Measurements from ENCODE around the gene OR52E4.

Gene OR52E4

GRCh38 chr11:5880329-5880728 lies at the start of gene OR52E4:
Gene OR52E4, plus strand, starts transcription at chr11:5880629. Its CDS starts 3,664 bp downstream, at chr11:5884293.
- H3K4me1 Mint-ChIP-seq = peaks cover 2% of the 10 kb centered on the region
- H3K9me3 Mint-ChIP-seq = no peaks in the 10 kb centered on the region
- ATAC-seq (ENCODE audit: low read depth) (no peak), DNase-seq (ENCODE audit: low spot score in 2 of 2) (no peak)
- H3K27me3 Mint-ChIP-seq = no peaks in the 10 kb centered on the region
- no peak within 1 kb of the TSS for H3K27ac Mint-ChIP-seq
- H3K4me3 Mint-ChIP-seq = no peak within 1 kb of the TSS
- H3K36me3 Mint-ChIP-seq = no peaks in the 10 kb centered on the region

- Mint-ChIP-seq H3K27ac (no peak overlapping the region), H3K9me3 (peaks cover 3% of the 10 kb centered on the region), H3K27me3 (peaks cover 2% of the 10 kb centered on the region), H3K4me3 (no peak overlapping the region), H3K4me1 (no peaks in the 10 kb centered on the region), H3K36me3 (no peaks in the 10 kb centered on the region)
- DNase-seq (ENCODE audit: low spot score in 2 of 2) (no peak), ATAC-seq (ENCODE audit: low read depth) (no peak)
Observed at GRCh38 chr11:5831196-5831829, 49.1 kb upstream of the OR52E4 start.

- Mint-ChIP-seq H3K36me3 (no peaks in the 10 kb centered on the region), H3K27ac (no peak overlapping the region), H3K27me3 (peaks cover 5% of the 10 kb centered on the region), H3K4me1 (no peaks in the 10 kb centered on the region), H3K9me3 (peaks cover 4% of the 10 kb centered on the region), H3K4me3 (no peak overlapping the region)
- DNase-seq (ENCODE audit: low spot score in 2 of 2) = no peak
- no peak for ATAC-seq (ENCODE audit: low read depth)
Observed at GRCh38 chr11:5833446-5833845, 47.0 kb upstream of the OR52E4 start.

- peaks cover 4% of the 10 kb centered on the region for H3K9me3 Mint-ChIP-seq
- DNase-seq (ENCODE audit: low spot score in 2 of 2) = no peak
- no peak overlapping the region for H3K27ac Mint-ChIP-seq
- no peaks in the 10 kb centered on the region for H3K36me3 Mint-ChIP-seq
- H3K4me1 Mint-ChIP-seq = no peaks in the 10 kb centered on the region
- no peak overlapping the region for H3K4me3 Mint-ChIP-seq
- ATAC-seq (ENCODE audit: low read depth) = no peak
- peaks cover 13% of the 10 kb centered on the region for H3K27me3 Mint-ChIP-seq
Observed at GRCh38 chr11:5837695-5838094, 42.7 kb upstream of the OR52E4 start.

- no peak for ATAC-seq (ENCODE audit: low read depth)
- H3K4me1 Mint-ChIP-seq = no peaks in the 10 kb centered on the region
- no peak within 1 kb of the TSS for H3K4me3 Mint-ChIP-seq
- no peak within 1 kb of the TSS for H3K27ac Mint-ChIP-seq
- peaks cover 13% of the 10 kb centered on the region for H3K27me3 Mint-ChIP-seq
- H3K9me3 Mint-ChIP-seq = peaks cover 4% of the 10 kb centered on the region
- H3K36me3 Mint-ChIP-seq = no peaks in the 10 kb centered on the region
- no peak for DNase-seq (ENCODE audit: low spot score in 2 of 2)
Observed at GRCh38 chr11:5841797-5842196, 38.6 kb upstream of the OR52E4 start, which contains the start of gene OR52E6. Gene OR52E6, minus strand, starts transcription at chr11:5841897. Its CDS starts 0 bp downstream, at chr11:5841897.

- no peak for ATAC-seq (ENCODE audit: low read depth)
- Mint-ChIP-seq H3K9me3 (no peaks in the 10 kb centered on the region), H3K4me1 (no peaks in the 10 kb centered on the region), H3K27me3 (no peaks in the 10 kb centered on the region), H3K4me3 (no peak overlapping the region), H3K27ac (no peak overlapping the region), H3K36me3 (no peaks in the 10 kb centered on the region)
- no peak for DNase-seq (ENCODE audit: low spot score in 2 of 2)
Observed at GRCh38 chr11:5846701-5847100, 33.7 kb upstream of the OR52E4 start.

GRCh38 chr11:5847711-5848110 lies 32.7 kb upstream of the OR52E4 start:
- H3K27ac Mint-ChIP-seq = no peak overlapping the region
- no peak overlapping the region for H3K4me3 Mint-ChIP-seq
- H3K36me3 Mint-ChIP-seq = no peaks in the 10 kb centered on the region
- ATAC-seq (ENCODE audit: low read depth) (no peak), DNase-seq (ENCODE audit: low spot score in 2 of 2) (no peak)
- no peaks in the 10 kb centered on the region for H3K4me1 Mint-ChIP-seq
- no peaks in the 10 kb centered on the region for H3K9me3 Mint-ChIP-seq
- no peaks in the 10 kb centered on the region for H3K27me3 Mint-ChIP-seq

- H3K4me3 Mint-ChIP-seq = no peak overlapping the region
Observed at GRCh38 chr11:5851002-5851401, 29.4 kb upstream of the OR52E4 start.

GRCh38 chr11:5857590-5857989 lies 22.8 kb upstream of the OR52E4 start, which contains the start of gene OR52E8:
Gene OR52E8, minus strand, starts transcription at chr11:5857690. Its CDS starts 0 bp downstream, at chr11:5857690.
- H3K27me3 Mint-ChIP-seq = peaks cover 12% of the 10 kb centered on the region

More at GRCh38 chr11:5851002-5851401, 29.4 kb upstream of the OR52E4 start:
- no peak overlapping the region for H3K27ac Mint-ChIP-seq
- no peak for DNase-seq (ENCODE audit: low spot score in 2 of 2)
- H3K36me3 Mint-ChIP-seq = no peaks in the 10 kb centered on the region
- H3K27me3 Mint-ChIP-seq = peaks cover 6% of the 10 kb centered on the region
- peaks cover 1% of the 10 kb centered on the region for H3K9me3 Mint-ChIP-seq
- no peak for ATAC-seq (ENCODE audit: low read depth)
- no peaks in the 10 kb centered on the region for H3K4me1 Mint-ChIP-seq

GRCh38 chr11:5865826-5866225 lies 14.6 kb upstream of the OR52E4 start:
- Mint-ChIP-seq H3K36me3 (no peaks in the 10 kb centered on the region), H3K27me3 (peaks cover 1% of the 10 kb centered on the region), H3K4me3 (no peak overlapping the region), H3K27ac (no peak overlapping the region), H3K4me1 (no peaks in the 10 kb centered on the region), H3K9me3 (peaks cover 3% of the 10 kb centered on the region)
- DNase-seq (ENCODE audit: low spot score in 2 of 2) (no peak), ATAC-seq (ENCODE audit: low read depth) (no peak)

More at GRCh38 chr11:5857590-5857989, 22.8 kb upstream of the OR52E4 start, which contains the start of gene OR52E8:
- Mint-ChIP-seq H3K9me3 (peaks cover 1% of the 10 kb centered on the region), H3K27ac (no peak within 1 kb of the TSS), H3K4me3 (no peak within 1 kb of the TSS), H3K36me3 (no peaks in the 10 kb centered on the region), H3K4me1 (no peaks in the 10 kb centered on the region)
- ATAC-seq (ENCODE audit: low read depth) (no peak), DNase-seq (ENCODE audit: low spot score in 2 of 2) (no peak)

GRCh38 chr11:5878564-5878963 lies 1.9 kb upstream of the OR52E4 start:
- Mint-ChIP-seq H3K36me3 (no peaks in the 10 kb centered on the region), H3K4me1 (peaks cover 2% of the 10 kb centered on the region), H3K27me3 (peaks cover 3% of the 10 kb centered on the region), H3K4me3 (no peak overlapping the region), H3K27ac (no peak overlapping the region), H3K9me3 (peaks cover 3% of the 10 kb centered on the region)
- DNase-seq (ENCODE audit: low spot score in 2 of 2) = no peak
- ATAC-seq (ENCODE audit: low read depth) = no peak

GRCh38 chr11:5881756-5882155 lies 1.3 kb downstream of the OR52E4 start:
- H3K9me3 Mint-ChIP-seq = no peaks in the 10 kb centered on the region

GRCh38 chr11:5887172-5887571 lies 6.7 kb downstream of the OR52E4 start:
- Mint-ChIP-seq H3K4me3 (no peak overlapping the region), H3K27ac (no peak overlapping the region), H3K4me1 (no peaks in the 10 kb centered on the region), H3K36me3 (no peaks in the 10 kb centered on the region), H3K9me3 (no peaks in the 10 kb centered on the region), H3K27me3 (peaks cover 2% of the 10 kb centered on the region)
- no peak for DNase-seq (ENCODE audit: low spot score in 2 of 2)
- ATAC-seq (ENCODE audit: low read depth) = no peak

More at GRCh38 chr11:5881756-5882155, 1.3 kb downstream of the OR52E4 start:
- Mint-ChIP-seq H3K27ac (no peak overlapping the region), H3K4me1 (peaks cover 2% of the 10 kb centered on the region), H3K27me3 (peaks cover 2% of the 10 kb centered on the region), H3K36me3 (no peaks in the 10 kb centered on the region), H3K4me3 (no peak overlapping the region)
- DNase-seq (ENCODE audit: low spot score in 2 of 2) = no peak
- no peak for ATAC-seq (ENCODE audit: low read depth)

- ATAC-seq (ENCODE audit: low read depth) (no peak), DNase-seq (ENCODE audit: low spot score in 2 of 2) (no peak)
- Mint-ChIP-seq H3K27me3 (peaks cover 2% of the 10 kb centered on the region), H3K4me1 (no peaks in the 10 kb centered on the region), H3K4me3 (no peak overlapping the region), H3K36me3 (no peaks in the 10 kb centered on the region), H3K27ac (no peak overlapping the region), H3K9me3 (no peaks in the 10 kb centered on the region)
Observed at GRCh38 chr11:5887661-5888060, 7.2 kb downstream of the OR52E4 start.

- DNase-seq (ENCODE audit: low spot score in 2 of 2) (no peak), ATAC-seq (ENCODE audit: low read depth) (no peak)
- H3K36me3 Mint-ChIP-seq = no peaks in the 10 kb centered on the region
- no peak overlapping the region for H3K4me3 Mint-ChIP-seq
- H3K27me3 Mint-ChIP-seq = peaks cover 1% of the 10 kb centered on the region
- no peaks in the 10 kb centered on the region for H3K4me1 Mint-ChIP-seq
- no peak overlapping the region for H3K27ac Mint-ChIP-seq
- no peaks in the 10 kb centered on the region for H3K9me3 Mint-ChIP-seq
Observed at GRCh38 chr11:5891216-5891800, 10.9 kb downstream of the OR52E4 start.

Measured in memory B cell (primary cell).